ENCODE results near the gene LHX6. TPM values are rescaled to one million over a fixed set of nuclear protein-coding genes. Genes with fewer than 3 reads are reported as not detected.
A peak's percentile ranks its signal among the peaks of the same experiment; 100 is the strongest.

The LHX6 gene
- total and polyA plus RNA-seq, 9 of the 15 experiments (the other 6 are each of a cell fraction or from before 2014, with no cell fraction given), result 2.8 to 16.3 (median 7.9) TPM

GRCh38 chr9:122232796-122233306, 4.1 kb upstream of the LHX6 start:
- H3K27me3 ChIP-seq (ENCODE audit: control insufficient read depth in 2 of 2, insufficient read depth in 2 of 2, low read length in 2 of 2), result peaks cover 20 to 25% of the 10 kb centered on the region in 2 experiments
- CTCF ChIA-PET (ENCODE audit: low intra/inter-chr PET ratio), result no interaction called here
- no peak overlapping the region for H3K27ac ChIP-seq (ENCODE audit: extremely low read depth, low read depth, low read length)
- TF ChIP-seq TEAD2 (tag; IDR thresholded peaks at IDR 0.05) (no peak), ATF7 (IDR thresholded peaks at IDR 0.05) (no peak), MIER1 (IDR thresholded peaks at IDR 0.05; ENCODE audit: low read depth) (no peak), FOXK1 (CRISPR knock-in tag; IDR thresholded peaks at IDR 0.05; ENCODE audit: borderline replicate concordance) (no peak), REST (IDR thresholded peaks at IDR 0.05; ENCODE audit: borderline replicate concordance) (no peak), REST (CRISPR knock-in tag; IDR thresholded peaks at IDR 0.05; ENCODE audit: low read depth) (no peak), TAF15 (IDR thresholded peaks at IDR 0.05; ENCODE audit: low read depth, low read length) (no peak), PRDM10 (IDR thresholded peaks at IDR 0.05; ENCODE audit: partially characterized antibody) (peak; percentile 64)
- H4K20me1 ChIP-seq (replicated peaks; ENCODE audit: control insufficient read depth, insufficient read depth, low read length), result 0 out of 2 replicates have a peak, but pooled peaks cover 6% of the 10 kb centered on the region
- no peak overlapping the region for H3K4me3 ChIP-seq
- BruUV-seq (replicated peaks), result no TSS peak
- FAIRE-seq (no peak), ATAC-seq (no peak), DNase-seq (ENCODE audit: extremely low read depth in 1 of 4, low spot score in 3 of 4) (no peak)
- H2AFZ ChIP-seq (ENCODE audit: low read depth, low read length), result no peak overlapping the region
- peaks cover 5% of the 10 kb centered on the region for H3K9me1 ChIP-seq (ENCODE audit: control insufficient read depth, insufficient read depth, low read length)
- POLR2A ChIA-PET, result interaction anchor here (2.0 kb wide), 1 partner anchor 32 kb away, joined by 6 read pairs; the partner anchor contains the start of genes MRRF and RBM18
- no peak overlapping the region for H3K9ac ChIP-seq (ENCODE audit: insufficient read depth in 1 of 2, low read depth in 2 of 2, low read length in 2 of 2)
- intact Hi-C loops (cut with micrococcal nuclease) (no loop called here), in situ Hi-C loops (cut with MboI) (no loop called here)
- no peaks in the 10 kb centered on the region for H3K79me2 ChIP-seq (ENCODE audit: control insufficient read depth, insufficient read depth, low read length)
- no peak overlapping the region for H3K4me2 ChIP-seq (ENCODE audit: insufficient read depth, low read length)
- peaks cover 16% of the 10 kb centered on the region in 2 experiments; a peak in 4 of 5 replicates for H3K4me1 ChIP-seq (replicated peaks in 1 of 2; ENCODE audit: control insufficient read depth in 2 of 2, insufficient read depth in 2 of 2, low read length in 2 of 2)
- H3K36me3 ChIP-seq (ENCODE audit: control insufficient read depth, insufficient read depth, low read length), result no peaks in the 10 kb centered on the region
- no peaks in the 10 kb centered on the region for H3K9me3 ChIP-seq (replicated peaks; ENCODE audit: control insufficient read depth, insufficient read depth, low read depth, low read length)
- WGBS (ENCODE audit: insufficient coverage, low coverage, missing lambda C conversion rate), result 19% methylated on average over 6 of the region's 6 CpGs

Data from K562 (cell line).